Measurements from ENCODE around the gene MYO15A. TPM values are rescaled to one million over a fixed set of nuclear protein-coding genes. Genes with fewer than 3 reads are reported as not detected.

MYO15A gene
- total and polyA plus RNA-seq, 2 of the 4 experiments (the other 2 are of a cell fraction) = 0.18 to 1.1 TPM

- H4K91ac ChIP-seq (ENCODE audit: insufficient read depth, low read depth, low read length) = no peak overlapping the region
- peaks cover 5% of the 10 kb centered on the region; the same call in 1 of the 2 replicates for H3K27me3 ChIP-seq (ENCODE audit: control insufficient read depth, insufficient read depth, low read length)
- no peak overlapping the region for H2AFZ ChIP-seq (replicated peaks; ENCODE audit: low read length, poor library complexity)
- H3K4me1 ChIP-seq (ENCODE audit: control insufficient read depth, insufficient read depth, low read length) = peaks cover 6% of the 10 kb centered on the region; the same call in 1 of the 2 replicates
- no peak overlapping the region for H3K27ac ChIP-seq (ENCODE audit: insufficient read depth, low read length)
- DNase-seq = no peak
- H4K20me1 ChIP-seq (ENCODE audit: insufficient read depth, low read length) = no peaks in the 10 kb centered on the region
- H2BK5ac ChIP-seq (ENCODE audit: low read depth, low read length, poor library complexity, severe bottlenecking) = no peak overlapping the region
- H2BK120ac ChIP-seq (ENCODE audit: low read depth, low read length) = no peak overlapping the region
- no peaks in the 10 kb centered on the region for H3K36me3 ChIP-seq (ENCODE audit: control insufficient read depth, insufficient read depth, low read length)
- POLR2A ChIA-PET (ENCODE audit: unreplicated experiment) = no interaction called here
- WGBS, 2 experiments (ENCODE audit: extremely low coverage in 2 of 2, insufficient read length in 1 of 2) = 73% methylated on average over 15 of the region's 31 CpGs; no CpG with 5 or more reads in 1 of the 2 experiments
- no peak overlapping the region for H2AK5ac ChIP-seq (ENCODE audit: low read depth, low read length)
- no peak overlapping the region for H3K4me2 ChIP-seq (ENCODE audit: low read depth, low read length)
- TF ChIP-seq RFX5 (IDR thresholded peaks at IDR 0.05; ENCODE audit: low read depth, low read length) (no peak), MAZ (IDR thresholded peaks at IDR 0.05; ENCODE audit: borderline replicate concordance, low read depth, low read length) (no peak), CEBPB (IDR thresholded peaks at IDR 0.05; ENCODE audit: low read depth, low read length) (no peak), RCOR1 (IDR thresholded peaks at IDR 0.05; ENCODE audit: insufficient replicate concordance, low read length) (no peak), USF2 (IDR thresholded peaks at IDR 0.05; ENCODE audit: low read depth, low read length) (no peak), MXI1 (IDR thresholded peaks at IDR 0.05; ENCODE audit: borderline replicate concordance, low read depth, low read length) (no peak), MAFK (IDR thresholded peaks at IDR 0.05; ENCODE audit: low read depth, low read length) (no peak), POLR2A (IDR thresholded peaks at IDR 0.05; ENCODE audit: low read depth, low read length) (no peak), NFE2L2 (IDR thresholded peaks at IDR 0.05; ENCODE audit: low read depth, low read length) (no peak)
- H3K56ac ChIP-seq (ENCODE audit: extremely low read depth, insufficient read depth, low read length) = no peak overlapping the region
- in situ Hi-C loops (cut with MboI; ENCODE audit: low sequenced_read_pairs) (no loop called here), intact Hi-C loops (cut with micrococcal nuclease) (no loop called here), dilution Hi-C loops (cut with HindIII; ENCODE audit: low sequenced_read_pairs, unreplicated experiment) (no loop called here)
- H4K8ac ChIP-seq (ENCODE audit: low read depth in 2 of 2, low read length in 2 of 2) = no peak overlapping the region
- no peak overlapping the region for H2BK20ac ChIP-seq (ENCODE audit: low read depth, low read length)
- H3K9me1 ChIP-seq (ENCODE audit: insufficient read depth, low read length) = no peaks in the 10 kb centered on the region
- ATAC-seq (ENCODE audit: low read depth) = no peak
- no peak overlapping the region for H2BK15ac ChIP-seq (ENCODE audit: low read depth, low read length)
- H2AK9ac ChIP-seq (replicated peaks; ENCODE audit: low read depth, low read length, poor library complexity) = no peak overlapping the region
- H4K5ac ChIP-seq (ENCODE audit: low read depth, low read length) = no peak overlapping the region
- no TSS peak for BruUV-seq (replicated peaks)
- H3K4ac ChIP-seq (ENCODE audit: low read depth, low read length) = no peak overlapping the region
- H3K9me3 ChIP-seq (ENCODE audit: control insufficient read depth, insufficient read depth, low read length) = peaks cover 9% of the 10 kb centered on the region
- CTCF ChIA-PET = no interaction called here
- no peak overlapping the region for H3K23ac ChIP-seq (ENCODE audit: low read depth, low read length)
- H3K9ac ChIP-seq (ENCODE audit: low read depth, low read length) = no peak overlapping the region
- no peak overlapping the region for H3K4me3 ChIP-seq (ENCODE audit: insufficient read depth, low read depth, low read length)
- no peak overlapping the region for H3K18ac ChIP-seq (ENCODE audit: low read depth, low read length)
- no peaks in the 10 kb centered on the region for H3K79me1 ChIP-seq (ENCODE audit: low read depth in 1 of 2, low read length in 2 of 2)
- H3K14ac ChIP-seq (replicated peaks; ENCODE audit: low read depth, low read length) = no peak overlapping the region
These were observed 14.6 kb downstream of the MYO15A start for GRCh38 chr17:18122990-18123753.
